H1 (cell line): ENCODE data around the gene MYO15A.

ENCODE experiments used
- CREB1 ChIP-seq: IDR thresholded peaks from 2 replicates; pipeline ENCODE4 v1.6.1; 2012; ENCODE audit warnings: inconsistent platforms
- EZH2 ChIP-seq: fragments of 200-600 bp; sonication (generic); IDR thresholded peaks from 2 replicates; pipeline ENCODE4 v1.7.1; 2012; ENCODE audit warnings: low read depth, mild to moderate bottlenecking, moderate library complexity, low read length, inconsistent platforms; ENCODE audit not compliant: severe bottlenecking
- GABPA ChIP-seq: IDR thresholded peaks from 2 replicates; pipeline ENCODE4 v1.6.1; 2011; ENCODE audit warnings: mild to moderate bottlenecking, low read length, moderate library complexity, borderline replicate concordance; ENCODE audit not compliant: insufficient read depth
- HDAC6 ChIP-seq: IDR thresholded peaks from one replicate; pipeline ENCODE4 v1.7.1; 2012; ENCODE audit warnings: low read depth, mild to moderate bottlenecking, inconsistent platforms, low read length, moderate library complexity
- POLR2A ChIP-seq, 2 experiments: IDR thresholded peaks; 1 replicate in 1 of 2; 2 replicates in 1 of 2; pipeline ENCODE4 v1.6.1; 2011; ENCODE audit warnings: low read depth in 2 of 2, low read length in 2 of 2, mild to moderate bottlenecking in 2 of 2; ENCODE audit errors: control extremely low read depth in 1 of 2
- POLR2AphosphoS5 ChIP-seq: IDR thresholded peaks from 2 replicates; pipeline ENCODE4 v1.6.1; 2011; ENCODE audit warnings: low read depth, low read length
- RAD21 ChIP-seq, 2 experiments: IDR thresholded peaks in 1 of 2; conservative IDR thresholded peaks in 1 of 2; 2 replicates each; pipeline ENCODE4 v1.6.1; 2011; ENCODE audit warnings: low read depth in 2 of 2, low read length in 2 of 2, improper control_type of control experiment in 1 of 2, inconsistent platforms in 1 of 2, mild to moderate bottlenecking in 1 of 2, moderate library complexity in 1 of 2
- RBBP5 ChIP-seq: IDR thresholded peaks from 2 replicates; pipeline ENCODE4 v1.7.1; 2012; ENCODE audit warnings: low read depth, mild to moderate bottlenecking, inconsistent platforms, low read length, moderate library complexity, borderline replicate concordance
- RFX5 ChIP-seq: IDR thresholded peaks from 2 replicates; pipeline ENCODE4 v1.6.1; 2011; ENCODE audit warnings: low read depth, low read length, improper control_type of control experiment, borderline replicate concordance
- SP1 ChIP-seq: IDR thresholded peaks from 2 replicates; pipeline ENCODE4 v1.6.1; 2011; ENCODE audit warnings: low read depth, low read length
- TAF1 ChIP-seq: IDR thresholded peaks from 2 replicates; pipeline ENCODE4 v1.6.1; 2011; ENCODE audit warnings: mild to moderate bottlenecking, low read depth, low read length
- TF ChIP-seq, protein P1 (sequence below), 3 experiments: IDR thresholded peaks; 1 replicate in 2 of 3; 2 replicates in 1 of 3; pipeline versions ENCODE4 v1.5.1 to v1.6.1; 2011; ENCODE audit warnings: low read length in 3 of 3, mild to moderate bottlenecking in 3 of 3, inconsistent platforms in 2 of 3, low read depth in 1 of 3, moderate library complexity in 1 of 3; ENCODE audit not compliant: insufficient read depth in 1 of 3; ENCODE audit errors: control extremely low read depth in 1 of 3
- TF ChIP-seq, protein P2 (sequence below): IDR thresholded peaks from 2 replicates; pipeline ENCODE4 v1.6.1; 2012; ENCODE audit warnings: inconsistent platforms

DNA sequence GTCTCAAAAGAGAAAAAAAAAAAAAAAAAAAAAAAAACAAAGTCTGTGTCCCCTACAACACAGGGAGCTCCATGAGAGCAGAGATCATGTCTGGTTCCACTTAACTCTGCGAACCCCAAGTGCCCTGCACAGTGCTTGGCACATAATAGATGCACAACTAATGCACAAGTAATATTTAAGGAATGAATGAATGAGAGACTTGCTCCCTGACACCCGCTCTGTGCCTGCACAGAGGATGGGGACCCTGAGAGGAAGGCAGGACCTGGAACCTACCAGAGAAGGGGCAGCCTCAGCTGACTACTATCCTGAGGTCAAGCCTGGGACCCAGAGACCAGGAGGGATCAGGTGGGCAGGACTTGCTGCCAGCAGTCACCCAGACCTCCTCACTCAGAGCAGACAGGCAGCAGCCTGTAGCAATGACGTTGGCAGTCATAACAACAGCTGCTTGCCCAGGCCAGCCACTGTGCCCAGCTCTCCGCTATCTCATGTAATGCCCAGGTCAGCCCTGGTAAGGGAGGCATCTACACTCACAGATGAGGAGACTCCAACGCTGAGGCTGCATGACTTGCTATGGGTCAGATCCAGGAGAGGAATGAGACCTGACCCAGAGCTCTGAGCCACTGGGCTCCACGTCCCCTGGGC, 2.9 kb downstream of the MYO15A start:
- TF ChIP-seq, protein P1, sequence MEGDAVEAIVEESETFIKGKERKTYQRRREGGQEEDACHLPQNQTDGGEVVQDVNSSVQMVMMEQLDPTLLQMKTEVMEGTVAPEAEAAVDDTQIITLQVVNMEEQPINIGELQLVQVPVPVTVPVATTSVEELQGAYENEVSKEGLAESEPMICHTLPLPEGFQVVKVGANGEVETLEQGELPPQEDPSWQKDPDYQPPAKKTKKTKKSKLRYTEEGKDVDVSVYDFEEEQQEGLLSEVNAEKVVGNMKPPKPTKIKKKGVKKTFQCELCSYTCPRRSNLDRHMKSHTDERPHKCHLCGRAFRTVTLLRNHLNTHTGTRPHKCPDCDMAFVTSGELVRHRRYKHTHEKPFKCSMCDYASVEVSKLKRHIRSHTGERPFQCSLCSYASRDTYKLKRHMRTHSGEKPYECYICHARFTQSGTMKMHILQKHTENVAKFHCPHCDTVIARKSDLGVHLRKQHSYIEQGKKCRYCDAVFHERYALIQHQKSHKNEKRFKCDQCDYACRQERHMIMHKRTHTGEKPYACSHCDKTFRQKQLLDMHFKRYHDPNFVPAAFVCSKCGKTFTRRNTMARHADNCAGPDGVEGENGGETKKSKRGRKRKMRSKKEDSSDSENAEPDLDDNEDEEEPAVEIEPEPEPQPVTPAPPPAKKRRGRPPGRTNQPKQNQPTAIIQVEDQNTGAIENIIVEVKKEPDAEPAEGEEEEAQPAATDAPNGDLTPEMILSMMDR (IDR thresholded peaks at IDR 0.05; ENCODE audit: control extremely low read depth in 1 of 3, insufficient read depth in 1 of 3, low read depth in 1 of 3, low read length in 3 of 3), result no peak
- TF ChIP-seq RBBP5 (no peak), POLR2AphosphoS5 (no peak), POLR2A (IDR thresholded peaks at IDR 0.05; ENCODE audit: control extremely low read depth in 1 of 2, low read depth in 2 of 2, low read length in 2 of 2) (no peak), GABPA (no peak), HDAC6 (no peak), RFX5 (no peak), CREB1 (no peak), RAD21 (IDR thresholded peaks at IDR 0.05 in 1 of 2, conservative IDR thresholded peaks at IDR 0.05 in 1 of 2; ENCODE audit: low read depth in 2 of 2, low read length in 2 of 2) (no peak), EZH2 (no peak), TAF1 (no peak), SP1 (no peak)
- TF ChIP-seq, protein P2, sequence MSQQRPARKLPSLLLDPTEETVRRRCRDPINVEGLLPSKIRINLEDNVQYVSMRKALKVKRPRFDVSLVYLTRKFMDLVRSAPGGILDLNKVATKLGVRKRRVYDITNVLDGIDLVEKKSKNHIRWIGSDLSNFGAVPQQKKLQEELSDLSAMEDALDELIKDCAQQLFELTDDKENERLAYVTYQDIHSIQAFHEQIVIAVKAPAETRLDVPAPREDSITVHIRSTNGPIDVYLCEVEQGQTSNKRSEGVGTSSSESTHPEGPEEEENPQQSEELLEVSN, result no peak
